Neural progenitor cell (in vitro differentiated cells): ENCODE data around the gene PDHX. TPM values are rescaled to one million over a fixed set of nuclear protein-coding genes. Genes with fewer than 3 reads are reported as not detected.

Source experiments
- DNase-seq: peaks from one replicate; pipeline ENCODE4 v3.0.0-alpha.2; 2016; ENCODE audit warnings: low spot score
- H2AFZ ChIP-seq: fragments of 200-600 bp; sonication (generic); replicated peaks from 2 replicates; pipeline ENCODE4 v1.6.1; 2016; ENCODE audit warnings: antibody characterized with exemption
- H3F3A ChIP-seq: fragments of 200-600 bp; sonication (generic); 2 replicates; pipeline ENCODE4 v1.6.1; 2016; ENCODE audit warnings: antibody characterized with exemption, low read depth
- H3K27ac ChIP-seq: fragments of 200-600 bp; sonication (generic); 2 replicates; pipeline ENCODE4 v1.5.1; 2016; ENCODE audit warnings: mild to moderate bottlenecking
- H3K27me3 ChIP-seq: fragments of 200-600 bp; sonication (generic); 2 replicates; pipeline ENCODE4 v1.6.1; 2016; ENCODE audit warnings: mild to moderate bottlenecking, moderate library complexity
- H3K36me3 ChIP-seq: fragments of 200-600 bp; sonication (generic); 2 replicates; pipeline ENCODE4 v1.5.1; 2016
- H3K4me1 ChIP-seq: fragments of 200-600 bp; sonication (generic); 2 replicates; pipeline ENCODE4 v1.6.1; 2016; ENCODE audit warnings: mixed run types
- H3K4me2 ChIP-seq: fragments of 200-600 bp; sonication (generic); 2 replicates; pipeline ENCODE4 v1.6.1; 2016
- H3K4me3 ChIP-seq: fragments of 200-600 bp; sonication (generic); 2 replicates; pipeline ENCODE4 v1.5.1; 2016
- H3K79me2 ChIP-seq: fragments of 200-600 bp; sonication (generic); 2 replicates; pipeline ENCODE4 v1.6.1; 2016; ENCODE audit warnings: low read depth
- H3K9ac ChIP-seq: fragments of 200-600 bp; sonication (generic); 2 replicates; pipeline ENCODE4 v1.6.1; 2016
- H3K9me3 ChIP-seq: fragments of 200-600 bp; sonication (generic); 2 replicates; pipeline ENCODE4 v1.5.1; 2016; ENCODE audit warnings: low read depth
- H4K20me1 ChIP-seq: fragments of 200-600 bp; sonication (generic); 2 replicates; pipeline ENCODE4 v1.6.1; 2016; ENCODE audit warnings: low read depth
- H3K27ac Mint-ChIP-seq: 3 replicates; pipeline ENCODE4 v1.8.0; 2021; ENCODE audit warnings: mixed read lengths
- H3K27me3 Mint-ChIP-seq: 2 replicates; pipeline ENCODE4 v1.8.0; 2022; ENCODE audit warnings: low read depth, mild to moderate bottlenecking, inconsistent platforms, moderate library complexity, mixed read lengths; ENCODE audit not compliant: insufficient read depth
- H3K36me3 Mint-ChIP-seq: 3 replicates; pipeline ENCODE4 v1.8.0; 2021; ENCODE audit warnings: mixed read lengths
- H3K4me1 Mint-ChIP-seq: 3 replicates; pipeline ENCODE4 v1.8.0; 2021; ENCODE audit warnings: mixed read lengths
- H3K4me3 Mint-ChIP-seq: 3 replicates; pipeline ENCODE4 v1.8.0; 2021; ENCODE audit warnings: mild to moderate bottlenecking, moderate library complexity, mixed read lengths
- H3K9me3 Mint-ChIP-seq: 3 replicates; pipeline ENCODE4 v1.8.0; 2020; ENCODE audit warnings: mixed read lengths
- EZH2 ChIP-seq: fragments of 200-600 bp; sonication (generic); IDR thresholded peaks from 2 replicates; pipeline ENCODE4 v1.6.1; 2017; ENCODE audit warnings: antibody characterized with exemption, mild to moderate bottlenecking, moderate library complexity
- EZH2phosphoT487 ChIP-seq: fragments of 200-600 bp; sonication (generic); IDR thresholded peaks from 2 replicates; pipeline ENCODE4 v1.6.1; 2017; ENCODE audit warnings: antibody characterized with exemption
- total RNA-seq: library from RNA; depleted of rRNA; stranded (reverse); fragments of >200 nt; gene quantifications from 2 replicates; pipeline ENCODE4 v1.2.3, GENCODE V29; 2015; ENCODE audit warnings: low replicate concordance
- TF ChIP-seq, protein P1 (sequence below): fragments of 200-600 bp; sonication (generic); IDR thresholded peaks from 2 replicates; pipeline ENCODE4 v1.5.1; 2017; ENCODE audit warnings: antibody characterized with exemption, mild to moderate bottlenecking

Gene PDHX
- total RNA-seq, 1 donor from 2014 or later = 38.4 TPM

DNA sequence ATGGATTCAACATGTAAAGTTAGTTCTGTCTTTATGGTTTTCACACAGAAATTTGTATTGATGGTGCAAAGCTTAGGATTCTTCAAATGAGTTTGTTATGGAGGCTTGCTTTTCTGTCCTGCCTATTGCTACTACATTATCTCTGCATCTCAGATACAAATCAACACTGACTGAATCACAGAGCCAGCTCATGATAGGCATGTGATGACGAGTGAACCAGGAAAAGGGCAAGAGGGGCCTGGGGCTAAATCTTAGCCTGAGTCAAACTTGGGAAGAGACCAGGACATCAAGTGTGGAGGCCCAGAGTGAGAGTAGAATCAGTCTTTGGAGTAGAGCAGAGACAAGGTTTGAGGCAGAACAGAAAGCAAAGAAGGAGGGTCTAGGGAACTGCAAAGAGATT, 115.4 kb downstream of the PDHX start:
- no peak for DNase-seq
- Histone ChIP-seq H3K27me3 (no peaks in the 10 kb centered on the region), H3K4me3 (no peak overlapping the region), H3K4me2 (no peak overlapping the region), H3K9me3 (no peaks in the 10 kb centered on the region), H3K27ac (no peak overlapping the region), H3F3A (no peaks in the 10 kb centered on the region), H3K36me3 (no peaks in the 10 kb centered on the region), H3K4me1 (no peaks in the 10 kb centered on the region), H2AFZ (no peak overlapping the region), H3K79me2 (no peaks in the 10 kb centered on the region), H3K9ac (no peak overlapping the region), H4K20me1 (no peaks in the 10 kb centered on the region)
- H3K4me1 Mint-ChIP-seq = no peaks in the 10 kb centered on the region
- H3K27ac Mint-ChIP-seq = no peak overlapping the region
- H3K27me3 Mint-ChIP-seq = peaks cover 1% of the 10 kb centered on the region
- no peak overlapping the region for H3K4me3 Mint-ChIP-seq
- H3K9me3 Mint-ChIP-seq = no peaks in the 10 kb centered on the region
- no peaks in the 10 kb centered on the region for H3K36me3 Mint-ChIP-seq
- TF ChIP-seq EZH2phosphoT487 (no peak), EZH2 (no peak)
- TF ChIP-seq, protein P1, sequence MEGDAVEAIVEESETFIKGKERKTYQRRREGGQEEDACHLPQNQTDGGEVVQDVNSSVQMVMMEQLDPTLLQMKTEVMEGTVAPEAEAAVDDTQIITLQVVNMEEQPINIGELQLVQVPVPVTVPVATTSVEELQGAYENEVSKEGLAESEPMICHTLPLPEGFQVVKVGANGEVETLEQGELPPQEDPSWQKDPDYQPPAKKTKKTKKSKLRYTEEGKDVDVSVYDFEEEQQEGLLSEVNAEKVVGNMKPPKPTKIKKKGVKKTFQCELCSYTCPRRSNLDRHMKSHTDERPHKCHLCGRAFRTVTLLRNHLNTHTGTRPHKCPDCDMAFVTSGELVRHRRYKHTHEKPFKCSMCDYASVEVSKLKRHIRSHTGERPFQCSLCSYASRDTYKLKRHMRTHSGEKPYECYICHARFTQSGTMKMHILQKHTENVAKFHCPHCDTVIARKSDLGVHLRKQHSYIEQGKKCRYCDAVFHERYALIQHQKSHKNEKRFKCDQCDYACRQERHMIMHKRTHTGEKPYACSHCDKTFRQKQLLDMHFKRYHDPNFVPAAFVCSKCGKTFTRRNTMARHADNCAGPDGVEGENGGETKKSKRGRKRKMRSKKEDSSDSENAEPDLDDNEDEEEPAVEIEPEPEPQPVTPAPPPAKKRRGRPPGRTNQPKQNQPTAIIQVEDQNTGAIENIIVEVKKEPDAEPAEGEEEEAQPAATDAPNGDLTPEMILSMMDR = no peak

DNA sequence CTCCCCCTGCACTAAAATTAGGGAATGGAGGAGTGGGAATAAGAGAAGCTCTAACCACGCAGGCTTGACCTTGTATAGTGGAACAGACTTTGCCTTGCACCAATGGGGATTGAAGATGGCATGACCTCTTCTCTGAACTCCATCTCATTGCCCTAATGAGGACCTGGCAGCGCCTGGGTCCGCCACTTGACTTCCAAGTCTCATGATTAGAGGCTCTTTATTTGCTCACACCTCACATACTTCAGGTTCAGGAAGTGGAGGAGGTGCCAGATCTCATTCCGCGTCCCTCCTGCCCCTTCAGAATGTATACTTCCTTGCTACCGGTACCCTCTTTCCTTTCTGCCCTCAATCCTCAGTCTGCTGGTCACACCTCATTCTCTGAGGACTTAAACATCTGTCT, 116.6 kb downstream of the PDHX start:
- no peak for DNase-seq
- H3K4me3 Mint-ChIP-seq = no peak overlapping the region

DNA sequence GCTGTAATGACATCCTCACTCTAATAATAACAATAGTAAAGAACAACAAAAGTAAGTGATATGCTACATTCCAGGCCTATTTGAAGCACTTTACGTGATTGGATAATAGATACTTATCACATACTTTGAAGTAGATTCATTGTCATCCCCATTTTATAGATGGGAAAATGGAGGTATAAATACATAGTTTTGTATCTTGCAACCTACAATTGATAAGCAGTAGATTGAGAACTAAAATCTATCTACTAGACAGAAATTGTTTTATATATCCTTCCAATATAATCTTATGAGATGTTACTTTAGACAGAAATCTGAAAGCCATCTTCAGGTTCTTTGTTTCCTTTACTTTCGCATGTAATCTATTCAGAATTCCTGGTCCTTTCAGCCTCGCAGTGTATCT, 118.0 kb downstream of the PDHX start:
- no peaks in the 10 kb centered on the region for H4K20me1 ChIP-seq
- no peaks in the 10 kb centered on the region for H3K4me1 ChIP-seq
- no peak overlapping the region for H2AFZ ChIP-seq
- no peaks in the 10 kb centered on the region for H3K36me3 ChIP-seq
- H3K27me3 ChIP-seq = no peaks in the 10 kb centered on the region
- Mint-ChIP-seq H3K27ac (no peak overlapping the region), H3K27me3 (peaks cover 2% of the 10 kb centered on the region), H3K36me3 (no peaks in the 10 kb centered on the region), H3K4me1 (no peaks in the 10 kb centered on the region), H3K4me3 (no peak overlapping the region), H3K9me3 (no peaks in the 10 kb centered on the region)
- no peak for DNase-seq
- no peak overlapping the region for H3K4me2 ChIP-seq
- TF ChIP-seq, protein P1 = no peak
- TF ChIP-seq EZH2phosphoT487 = no peak
- TF ChIP-seq EZH2 = no peak
- H3F3A ChIP-seq = no peaks in the 10 kb centered on the region
- no peak overlapping the region for H3K27ac ChIP-seq
- no peak overlapping the region for H3K9ac ChIP-seq
- H3K9me3 ChIP-seq = no peaks in the 10 kb centered on the region
- no peak overlapping the region for H3K4me3 ChIP-seq
- no peaks in the 10 kb centered on the region for H3K79me2 ChIP-seq

More for the DNA sequence above, 116.6 kb downstream of the PDHX start:
- Histone ChIP-seq H3K79me2 (no peaks in the 10 kb centered on the region), H4K20me1 (no peaks in the 10 kb centered on the region), H3K4me1 (no peaks in the 10 kb centered on the region), H3K36me3 (no peaks in the 10 kb centered on the region), H3K27me3 (no peaks in the 10 kb centered on the region), H3K9ac (no peak overlapping the region), H3K4me3 (no peak overlapping the region), H3K9me3 (no peaks in the 10 kb centered on the region), H3F3A (no peaks in the 10 kb centered on the region), H3K4me2 (no peak overlapping the region), H2AFZ (no peak overlapping the region), H3K27ac (no peak overlapping the region)
- H3K9me3 Mint-ChIP-seq = no peaks in the 10 kb centered on the region
- no peaks in the 10 kb centered on the region for H3K36me3 Mint-ChIP-seq
- no peak overlapping the region for H3K27ac Mint-ChIP-seq
- peaks cover 2% of the 10 kb centered on the region for H3K27me3 Mint-ChIP-seq
- TF ChIP-seq, protein P1 = no peak
- no peak for TF ChIP-seq EZH2
- TF ChIP-seq EZH2phosphoT487 = no peak
- no peaks in the 10 kb centered on the region for H3K4me1 Mint-ChIP-seq
